SH-SY5Y (cell line): ENCODE results near the gene POLE.

ENCODE experiments used
- GATA2 ChIP-seq: IDR thresholded peaks from 2 replicates; pipeline ENCODE4 v1.6.1; 2011; ENCODE audit warnings: mild to moderate bottlenecking, low read depth, low read length
- GATA3 ChIP-seq: IDR thresholded peaks from 2 replicates; pipeline ENCODE4 v1.6.1; 2011; ENCODE audit warnings: low read depth, mild to moderate bottlenecking, low read length, moderate library complexity

The POLE gene

DNA sequence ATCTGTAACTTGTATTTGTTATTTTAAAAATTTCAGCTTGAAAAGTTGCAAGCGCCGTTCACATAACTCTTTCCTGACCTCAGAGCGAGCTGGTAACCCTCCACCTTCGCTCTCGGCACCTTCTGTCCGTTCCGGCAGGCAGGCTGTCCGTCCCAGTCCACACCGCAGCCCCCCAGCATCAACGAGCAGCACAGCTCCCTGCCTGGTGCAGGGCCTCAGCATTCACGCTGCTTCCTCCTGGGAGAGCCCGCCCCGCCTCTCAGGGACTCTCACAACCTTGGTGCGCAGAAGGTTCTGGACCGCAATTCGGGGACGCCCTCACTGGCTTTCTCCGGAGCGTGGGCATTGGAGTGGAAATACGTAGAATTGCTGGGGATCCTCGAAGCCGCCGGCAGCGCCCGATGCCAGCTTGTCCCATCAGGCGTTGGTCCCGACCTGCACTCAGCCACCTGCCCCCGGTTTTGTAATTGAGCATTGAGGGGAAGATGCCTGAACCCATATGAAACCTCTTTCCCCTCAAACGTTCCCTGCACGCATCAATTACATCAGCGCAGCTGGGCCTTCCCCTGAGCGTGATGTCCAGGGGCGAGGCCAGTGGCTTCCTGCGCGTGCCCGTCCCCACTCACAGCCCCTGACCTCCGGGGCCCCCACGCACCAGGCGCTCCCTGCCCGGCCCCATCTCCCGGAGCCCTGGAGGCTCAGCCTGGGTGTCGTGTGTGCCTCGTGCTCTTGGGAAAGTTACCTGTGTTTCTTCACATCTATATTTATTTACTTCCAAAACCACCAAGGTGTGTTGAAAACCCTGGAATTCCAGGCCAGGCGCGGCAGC, 95.8 kb downstream of the POLE start:
- TF ChIP-seq GATA2 (no peak), GATA3 (no peak)

DNA sequence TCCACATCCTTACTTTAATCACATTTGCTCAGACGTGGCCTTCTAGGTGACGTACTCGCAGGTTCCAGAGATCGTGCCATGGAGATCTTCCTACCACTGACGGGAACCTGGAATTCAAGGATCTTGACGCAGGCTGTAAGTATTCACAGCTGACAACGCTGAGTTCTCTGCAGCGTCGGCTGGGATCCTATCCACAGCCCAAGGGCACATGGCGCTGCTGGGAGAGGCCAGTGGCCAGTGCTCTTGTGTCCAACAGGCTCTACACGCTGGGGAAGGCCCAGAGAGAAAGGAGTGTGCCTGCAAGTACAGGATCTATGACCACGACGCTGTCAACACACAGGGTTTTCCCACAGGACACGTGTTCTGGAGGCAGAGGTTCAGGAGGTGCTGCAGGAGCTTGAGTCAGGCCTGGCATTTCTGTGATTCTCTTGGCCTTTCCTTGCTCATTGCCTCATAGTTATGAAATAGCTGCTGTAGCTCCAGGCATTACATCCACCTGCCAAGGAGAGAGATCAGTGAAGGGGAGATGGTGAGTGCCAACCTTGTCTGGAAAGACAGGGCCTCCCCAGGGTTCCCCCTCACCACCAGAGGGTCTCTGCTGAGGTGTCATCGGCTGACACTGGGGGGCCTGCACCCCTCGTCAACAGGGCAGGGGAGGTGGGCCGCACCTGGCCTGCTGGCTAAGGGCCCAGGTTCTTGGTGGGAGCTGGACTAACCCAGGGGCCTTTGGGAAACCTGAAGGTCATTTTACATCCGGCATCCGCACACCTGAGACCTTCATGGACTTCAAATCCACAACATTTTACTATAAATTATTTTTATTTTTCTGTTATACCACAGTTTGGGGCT, 98.1 kb downstream of the POLE start:
- TF ChIP-seq GATA3 (no peak), GATA2 (no peak)

DNA sequence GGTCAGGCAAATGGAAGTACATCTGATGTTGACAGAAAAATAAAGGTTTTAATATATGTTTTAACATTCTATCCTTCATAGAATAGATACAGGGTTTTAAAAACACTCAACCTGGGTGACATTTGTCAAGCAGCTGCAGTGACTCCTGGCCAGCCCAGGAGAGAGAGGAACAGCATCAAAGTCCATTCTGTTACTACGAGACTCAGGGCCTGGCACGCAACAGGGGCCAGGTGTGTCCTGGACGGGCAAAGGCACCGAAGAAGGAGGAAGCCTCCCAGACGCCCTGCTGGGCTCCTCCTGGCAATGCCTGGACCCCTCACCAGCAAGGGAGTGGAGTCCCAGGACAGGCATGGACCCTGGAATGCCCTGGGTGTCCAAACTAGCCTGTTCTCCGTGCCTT, 98.8 kb downstream of the POLE start:
- TF ChIP-seq GATA3 (no peak), GATA2 (no peak)

- TF ChIP-seq GATA2 (no peak), GATA3 (no peak)
Measured at GRCh38 chr12:132587781-132588180, 99.4 kb downstream of the POLE start.

GRCh38 chr12:132586929-132587328, 100.2 kb downstream of the POLE start:
- TF ChIP-seq GATA2 (no peak), GATA3 (no peak)

DNA sequence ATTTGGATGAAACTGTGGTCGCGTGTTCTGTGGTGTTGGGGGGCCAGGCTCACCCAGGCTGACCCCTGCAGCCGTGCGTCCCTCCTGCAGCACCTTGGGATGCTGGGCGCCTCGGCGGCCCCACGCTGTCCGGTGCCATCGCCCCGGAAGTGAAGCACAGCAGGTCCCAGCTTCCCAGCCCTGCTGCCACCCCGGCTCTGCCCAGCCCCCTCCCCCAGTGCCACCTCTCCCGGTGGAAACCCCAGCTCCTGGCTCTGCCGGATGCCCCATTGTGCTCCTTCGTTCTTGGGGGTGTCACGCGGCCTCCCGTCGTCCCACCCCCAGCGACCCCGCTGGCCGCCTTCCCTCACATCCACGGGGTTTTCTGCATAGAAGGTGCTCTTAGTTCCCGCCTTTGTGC, 102.0 kb downstream of the POLE start:
- TF ChIP-seq GATA2 (no peak), GATA3 (no peak)

GRCh38 chr12:132584429-132584828, 102.7 kb downstream of the POLE start:
- TF ChIP-seq GATA2 = no peak
- no peak for TF ChIP-seq GATA3

DNA sequence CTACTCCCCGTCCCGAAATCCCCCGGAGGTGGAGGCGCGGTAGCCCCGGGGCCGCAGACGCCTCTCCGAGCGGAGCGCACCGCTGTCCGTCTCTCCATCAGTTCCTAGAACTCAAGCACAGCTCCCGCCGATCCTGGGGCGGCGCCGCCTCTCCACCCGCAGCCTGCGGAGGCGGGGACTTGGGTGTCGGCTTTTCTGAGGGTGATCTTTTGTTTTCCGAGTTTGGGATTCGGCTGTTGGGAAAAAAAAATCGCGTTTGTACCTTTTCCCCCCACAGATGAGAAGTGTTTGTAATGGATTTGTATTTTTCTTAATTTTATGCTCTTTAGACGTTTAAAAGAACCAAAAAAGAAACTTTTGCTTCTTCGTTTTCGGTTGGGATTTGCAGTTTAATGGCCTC, 103.4 kb downstream of the POLE start:
- TF ChIP-seq GATA2 (no peak), GATA3 (no peak)

DNA sequence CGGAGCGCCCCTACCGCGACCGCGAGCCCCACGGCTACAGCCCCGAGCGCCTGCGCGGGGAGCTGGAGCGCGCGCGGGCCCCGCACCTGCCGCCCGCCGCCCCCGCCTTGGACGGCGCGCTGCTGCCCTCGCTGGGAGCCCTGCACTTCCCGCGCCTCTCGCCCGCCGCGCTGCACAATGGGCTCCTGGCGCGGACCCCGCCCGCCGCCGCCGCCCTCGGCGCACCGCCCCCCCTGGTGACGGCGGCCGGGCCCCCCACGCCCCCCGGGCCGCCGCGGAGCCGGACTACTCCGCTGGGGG, 103.8 kb downstream of the POLE start:
- TF ChIP-seq GATA2 = no peak
- TF ChIP-seq GATA3 = no peak

- TF ChIP-seq GATA2 (no peak), GATA3 (no peak)
Measured at GRCh38 chr12:132582582-132583410, 104.3 kb downstream of the POLE start.

DNA sequence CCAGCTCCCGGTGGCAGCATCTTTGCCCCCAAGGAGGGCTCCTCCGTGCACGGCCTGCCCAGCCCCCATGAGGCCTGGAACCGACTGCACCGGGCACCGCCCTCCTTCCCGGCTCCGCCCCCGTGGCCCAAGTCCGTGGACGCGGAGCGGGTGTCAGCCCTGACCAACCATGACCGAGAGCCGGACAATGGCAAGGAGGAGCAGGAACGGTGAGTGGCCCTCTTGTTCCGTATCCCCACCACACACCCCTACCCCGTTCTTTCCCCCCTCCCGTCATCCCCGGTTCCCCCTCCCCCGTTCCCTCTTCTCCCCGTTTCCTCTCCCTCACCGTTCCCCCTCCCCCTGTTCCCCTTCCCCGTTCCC, 105.1 kb downstream of the POLE start:
- TF ChIP-seq GATA2 = no peak
- TF ChIP-seq GATA3 = no peak

- TF ChIP-seq GATA3 (no peak), GATA2 (no peak)
Measured at GRCh38 chr12:132581348-132582057, 105.6 kb downstream of the POLE start.

GRCh38 chr12:132580701-132581292, 106.3 kb downstream of the POLE start:
- TF ChIP-seq GATA3 (no peak), GATA2 (no peak)
